IPS-15b (cell line): ENCODE results near the gene BDNF.

Experiments used
- H3K27me3 ChIP-seq: one replicate; pipeline ENCODE4 v1.6.1; 2013; ENCODE audit warnings: low read length; ENCODE audit not compliant: control insufficient read depth, insufficient read depth
- H3K36me3 ChIP-seq: one replicate; pipeline ENCODE4 v1.6.1; 2013; ENCODE audit warnings: low read length; ENCODE audit not compliant: control insufficient read depth, insufficient read depth
- H3K4me1 ChIP-seq: one replicate; pipeline ENCODE4 v1.6.1; 2013; ENCODE audit warnings: mild to moderate bottlenecking, low read length; ENCODE audit not compliant: control insufficient read depth, insufficient read depth
- H3K4me3 ChIP-seq: one replicate; pipeline ENCODE4 v1.5.1; 2013; ENCODE audit warnings: low read depth, low read length
- H3K9ac ChIP-seq: one replicate; pipeline ENCODE4 v1.6.1; 2013; ENCODE audit warnings: low read depth, mild to moderate bottlenecking, low read length
- H3K9me3 ChIP-seq: one replicate; pipeline ENCODE4 v1.6.1; 2013; ENCODE audit warnings: mild to moderate bottlenecking, low read length; ENCODE audit not compliant: control insufficient read depth, insufficient read depth

The BDNF gene

DNA sequence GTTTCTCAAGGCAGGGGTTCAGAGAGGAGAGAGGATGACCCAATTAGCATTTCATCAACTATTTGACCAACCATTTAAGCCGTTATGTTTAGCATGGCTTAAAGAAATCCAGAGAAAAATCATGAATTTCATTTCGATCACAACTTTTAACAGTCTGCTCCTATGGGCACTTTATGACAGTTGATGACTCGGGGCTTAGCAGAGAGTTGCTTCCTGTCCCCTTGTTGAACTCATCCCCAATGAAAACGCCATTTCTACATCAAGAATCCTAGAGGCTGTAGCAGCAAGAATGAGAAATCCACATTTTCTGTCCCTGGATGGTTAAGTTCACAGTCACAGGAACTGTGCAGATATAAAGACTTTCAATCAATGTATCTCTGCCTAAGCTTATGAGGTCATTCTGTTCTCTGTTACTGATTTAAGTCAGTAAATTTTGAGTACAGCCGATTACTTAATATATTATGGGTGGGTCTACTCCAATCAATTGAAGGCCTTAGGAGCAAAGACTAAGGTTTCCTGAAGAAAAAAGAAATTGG, 81.1 kb downstream of the BDNF start:
- Histone ChIP-seq H3K9me3 (no peaks in the 10 kb centered on the region), H3K9ac (no peak overlapping the region), H3K4me3 (no peak overlapping the region), H3K36me3 (peaks cover 50% of the 10 kb centered on the region), H3K4me1 (no peaks in the 10 kb centered on the region), H3K27me3 (no peaks in the 10 kb centered on the region)

- Histone ChIP-seq H3K9me3 (no peaks in the 10 kb centered on the region), H3K36me3 (peaks cover 50% of the 10 kb centered on the region), H3K4me3 (no peak overlapping the region), H3K27me3 (no peaks in the 10 kb centered on the region), H3K4me1 (no peaks in the 10 kb centered on the region), H3K9ac (no peak overlapping the region)
These were observed 81.9 kb downstream of the BDNF start for GRCh38 chr11:27618281-27618915.

- H3K36me3 ChIP-seq = peaks cover 45% of the 10 kb centered on the region
- no peaks in the 10 kb centered on the region for H3K9me3 ChIP-seq
- H3K4me1 ChIP-seq = no peaks in the 10 kb centered on the region
- H3K4me3 ChIP-seq = no peak overlapping the region
- no peak overlapping the region for H3K9ac ChIP-seq
- peaks cover 5% of the 10 kb centered on the region for H3K27me3 ChIP-seq
These were observed 83.5 kb downstream of the BDNF start for GRCh38 chr11:27616711-27617110.

GRCh38 chr11:27615833-27616232, 84.4 kb downstream of the BDNF start:
- Histone ChIP-seq H3K27me3 (peaks cover 11% of the 10 kb centered on the region), H3K4me3 (no peak overlapping the region), H3K4me1 (no peaks in the 10 kb centered on the region), H3K9ac (no peak overlapping the region), H3K9me3 (no peaks in the 10 kb centered on the region), H3K36me3 (peaks cover 42% of the 10 kb centered on the region)

DNA sequence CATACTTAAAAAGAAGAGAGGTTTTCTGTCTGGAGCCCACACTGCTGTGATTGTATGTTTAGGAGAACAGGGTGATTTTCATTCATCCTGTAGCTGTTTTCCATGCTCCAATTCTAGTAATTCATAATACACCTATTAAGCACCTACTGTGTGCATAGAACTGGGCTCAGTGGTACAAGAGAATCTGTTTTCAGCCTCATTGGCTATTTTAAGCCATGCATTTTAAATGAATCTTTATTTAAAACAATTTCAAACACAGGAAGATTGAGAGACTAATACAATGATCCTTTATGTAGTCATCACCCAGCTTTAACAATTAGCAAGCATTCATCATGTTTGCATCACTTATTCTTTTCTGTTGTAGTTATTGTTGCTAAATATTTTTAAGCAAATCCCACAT, 86.2 kb downstream of the BDNF start:
- H3K4me1 ChIP-seq = no peaks in the 10 kb centered on the region
- no peak overlapping the region for H3K4me3 ChIP-seq
- H3K36me3 ChIP-seq = peaks cover 26% of the 10 kb centered on the region
- H3K9me3 ChIP-seq = no peaks in the 10 kb centered on the region
- H3K27me3 ChIP-seq = peaks cover 16% of the 10 kb centered on the region
- no peak overlapping the region for H3K9ac ChIP-seq

- H3K9me3 ChIP-seq = no peaks in the 10 kb centered on the region
- peaks cover 16% of the 10 kb centered on the region for H3K27me3 ChIP-seq
- no peaks in the 10 kb centered on the region for H3K4me1 ChIP-seq
- H3K9ac ChIP-seq = no peak overlapping the region
- no peak overlapping the region for H3K4me3 ChIP-seq
- H3K36me3 ChIP-seq = peaks cover 19% of the 10 kb centered on the region
These were observed 87.0 kb downstream of the BDNF start for GRCh38 chr11:27612932-27613880.

- H3K27me3 ChIP-seq = peaks cover 20% of the 10 kb centered on the region
- no peaks in the 10 kb centered on the region for H3K4me1 ChIP-seq
- no peak overlapping the region for H3K9ac ChIP-seq
- no peaks in the 10 kb centered on the region for H3K9me3 ChIP-seq
- peaks cover 10% of the 10 kb centered on the region for H3K36me3 ChIP-seq
- no peak overlapping the region for H3K4me3 ChIP-seq
These were observed 88.3 kb downstream of the BDNF start for GRCh38 chr11:27611947-27612455.

GRCh38 chr11:27611390-27611789, 88.9 kb downstream of the BDNF start:
- Histone ChIP-seq H3K4me3 (no peak overlapping the region), H3K36me3 (peaks cover 4% of the 10 kb centered on the region), H3K9ac (no peak overlapping the region), H3K27me3 (peaks cover 20% of the 10 kb centered on the region), H3K4me1 (no peaks in the 10 kb centered on the region), H3K9me3 (no peaks in the 10 kb centered on the region)

DNA sequence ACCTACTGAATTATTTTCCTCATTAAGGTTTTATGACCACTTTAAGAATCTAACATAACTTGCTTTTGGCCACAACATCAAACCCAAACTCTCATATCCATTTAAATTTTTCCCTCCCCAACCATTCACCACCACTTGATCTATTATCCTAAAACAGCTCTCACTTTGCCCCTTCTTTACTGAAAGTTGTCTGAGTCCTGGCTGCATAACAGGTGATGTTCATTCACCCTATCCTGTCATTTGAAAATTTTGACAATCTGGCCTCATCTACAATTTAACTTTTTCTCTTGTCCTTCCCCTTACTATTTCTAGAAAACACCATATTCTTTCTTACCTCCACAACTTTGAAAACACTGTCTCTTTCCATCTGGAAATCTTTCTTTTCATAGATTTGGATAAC, 89.3 kb downstream of the BDNF start:
- no peaks in the 10 kb centered on the region for H3K9me3 ChIP-seq
- H3K27me3 ChIP-seq = peaks cover 20% of the 10 kb centered on the region
- peaks cover 3% of the 10 kb centered on the region for H3K36me3 ChIP-seq
- H3K4me1 ChIP-seq = no peaks in the 10 kb centered on the region
- no peak overlapping the region for H3K9ac ChIP-seq
- no peak overlapping the region for H3K4me3 ChIP-seq

GRCh38 chr11:27610280-27610679, 90.0 kb downstream of the BDNF start:
- Histone ChIP-seq H3K9ac (no peak overlapping the region), H3K9me3 (no peaks in the 10 kb centered on the region), H3K36me3 (no peaks in the 10 kb centered on the region), H3K27me3 (peaks cover 26% of the 10 kb centered on the region), H3K4me1 (no peaks in the 10 kb centered on the region), H3K4me3 (no peak overlapping the region)

- H3K36me3 ChIP-seq = no peaks in the 10 kb centered on the region
- H3K4me3 ChIP-seq = no peak overlapping the region
- peaks cover 35% of the 10 kb centered on the region for H3K27me3 ChIP-seq
- H3K9me3 ChIP-seq = no peaks in the 10 kb centered on the region
- H3K4me1 ChIP-seq = no peaks in the 10 kb centered on the region
- no peak overlapping the region for H3K9ac ChIP-seq
These were observed 91.3 kb downstream of the BDNF start for GRCh38 chr11:27608951-27609350.
